HepG2 (cell line): Measurements from ENCODE around the gene SF3A2. TPM values are rescaled to one million over a fixed set of nuclear protein-coding genes. Genes with fewer than 3 reads are reported as not detected.
A peak's percentile ranks its signal among the peaks of the same experiment; 100 is the strongest.

Experiments
- AHR ChIP-seq: IDR thresholded peaks from 2 replicates; pipeline ENCODE4 v1.6.1; 2018; ENCODE audit warnings: missing genetic modification reagents, missing compliant biosample characterization
- ARHGAP35 ChIP-seq: sonication (generic); formaldehyde crosslinking; IDR thresholded peaks from 2 replicates; pipeline ENCODE4 v1.9.0; 2022; ENCODE audit warnings: mild to moderate bottlenecking, inconsistent platforms, moderate library complexity, missing genetic modification reagents, borderline replicate concordance
- BRCA1 ChIP-seq: sonication (generic); formaldehyde crosslinking; IDR thresholded peaks from 2 replicates; pipeline ENCODE4 v1.4.0; 2020; ENCODE audit warnings: missing genetic modification reagents
- CC2D1A ChIP-seq: sonication (generic); formaldehyde crosslinking; IDR thresholded peaks from 2 replicates; pipeline ENCODE4 v1.8.1; 2023; ENCODE audit warnings: mild to moderate bottlenecking, missing genetic modification reagents
- CEBPG ChIP-seq: IDR thresholded peaks from 2 replicates; pipeline ENCODE4 v1.6.1; 2016
- CSRNP1 ChIP-seq: sonication (generic); formaldehyde crosslinking; IDR thresholded peaks from 2 replicates; pipeline ENCODE4 v1.8.1; 2023; ENCODE audit warnings: mild to moderate bottlenecking, missing genetic modification reagents
- HCFC1 ChIP-seq: fragments of 150-350 bp; IDR thresholded peaks from 2 replicates; pipeline ENCODE4 v1.6.1; 2014; ENCODE audit warnings: low read depth, low read length
- HMGXB4 ChIP-seq, 2 experiments: sonication (generic) in 1 of 2; formaldehyde crosslinking in 1 of 2; IDR thresholded peaks; 2 replicates each; pipeline versions ENCODE4 v1.4.0 to v1.6.1; 2018 to 2020; ENCODE audit warnings: missing genetic modification reagents in 2 of 2, borderline replicate concordance in 1 of 2, low read depth in 1 of 2, mild to moderate bottlenecking in 1 of 2, missing biosample characterization in 1 of 2
- KAT2B ChIP-seq: fragments of 150-350 bp; IDR thresholded peaks from 2 replicates; pipeline ENCODE4 v1.6.1; 2014; ENCODE audit warnings: low read depth, low read length, borderline replicate concordance
- MBD4 ChIP-seq: IDR thresholded peaks from 2 replicates; pipeline ENCODE4 v1.6.1; 2012; ENCODE audit warnings: low read length, inconsistent platforms, borderline replicate concordance
- MEF2D ChIP-seq: sonication (generic); formaldehyde crosslinking; IDR thresholded peaks from 2 replicates; pipeline ENCODE4 v1.5.1; 2020; ENCODE audit warnings: mild to moderate bottlenecking, missing genetic modification reagents
- MIXL1 ChIP-seq: IDR thresholded peaks from 2 replicates; pipeline ENCODE4 v1.6.1; 2016
- MTERF4 ChIP-seq: sonication (generic); formaldehyde crosslinking; IDR thresholded peaks from 2 replicates; pipeline ENCODE4 v1.8.0; 2023; ENCODE audit warnings: mild to moderate bottlenecking, missing genetic modification reagents
- POLR2A ChIP-seq, 2 experiments: IDR thresholded peaks; 2 replicates each; pipeline ENCODE4 v1.6.1; 2011; ENCODE audit warnings: low read depth in 2 of 2, low read length in 2 of 2, mild to moderate bottlenecking in 1 of 2, moderate library complexity in 1 of 2; ENCODE audit not compliant: insufficient read depth in 1 of 2
- SALL1 ChIP-seq: sonication (generic); formaldehyde crosslinking; IDR thresholded peaks from 2 replicates; pipeline ENCODE4 v1.8.0; 2022; ENCODE audit warnings: mild to moderate bottlenecking, missing genetic modification reagents
- SAP130 ChIP-seq: IDR thresholded peaks from 2 replicates; pipeline ENCODE4 v1.6.1; 2016; ENCODE audit warnings: low read depth
- U2AF2 ChIP-seq: fragments of 200-400 bp; formaldehyde crosslinking; IDR thresholded peaks from 2 replicates; pipeline ENCODE4 v1.6.1; 2017; ENCODE audit warnings: low read depth, mild to moderate bottlenecking, low read length
- UBTF ChIP-seq: sonication (generic); formaldehyde crosslinking; IDR thresholded peaks from 2 replicates; pipeline ENCODE4 v1.4.0; 2020; ENCODE audit warnings: mild to moderate bottlenecking, missing genetic modification reagents
- ZFP36L1 ChIP-seq: sonication (generic); formaldehyde crosslinking; IDR thresholded peaks from 2 replicates; pipeline ENCODE4 v1.8.0; 2022; ENCODE audit warnings: mild to moderate bottlenecking, missing genetic modification reagents, moderate library complexity
- ZNF232 ChIP-seq: sonication (generic); formaldehyde crosslinking; IDR thresholded peaks from 2 replicates; pipeline ENCODE4 v1.4.0; 2020; ENCODE audit warnings: missing genetic modification reagents, borderline replicate concordance
- ZNF550 ChIP-seq: sonication (generic); formaldehyde crosslinking; IDR thresholded peaks from 2 replicates; pipeline ENCODE4 v1.4.0; 2020; ENCODE audit warnings: mild to moderate bottlenecking, missing genetic modification reagents, borderline replicate concordance
- ZNF749 ChIP-seq: sonication (generic); formaldehyde crosslinking; IDR thresholded peaks from 2 replicates; pipeline ENCODE4 v1.8.0; 2022; ENCODE audit warnings: mild to moderate bottlenecking, missing genetic modification reagents, moderate library complexity, borderline replicate concordance
- ZNF781 ChIP-seq: sonication (generic); formaldehyde crosslinking; IDR thresholded peaks from 2 replicates; pipeline ENCODE4 v1.5.1; 2020; ENCODE audit warnings: borderline replicate concordance, mild to moderate bottlenecking, missing genetic modification reagents; ENCODE audit errors: not compliant biosample characterization
- polyA plus RNA-seq, 8 experiments: library from polyadenylated mRNA; depleted of rRNA in 3 of 8; stranded (reverse) in 7 of 8; unstranded in 1 of 8; fragments of >200 nt; fragmentation: Illumina TruSeq in 4 of 8; extraction: Trizol in 4 of 8; gene quantifications; 2 replicates each; pipeline versions ENCODE4 v1.2.1 to v1.2.3, GENCODE V29; 2011 to 2016; ENCODE audit warnings: low read depth in 4 of 8, missing spikeins in 1 of 8, mixed read lengths in 1 of 8; ENCODE audit not compliant: insufficient read depth in 1 of 8
- total RNA-seq, 5 experiments: library from RNA; depleted of rRNA; stranded (reverse); fragments of >200 nt; fragmentation: Illumina TruSeq; extraction: Trizol; gene quantifications; 2 replicates each; pipeline ENCODE4 v1.2.3, GENCODE V29; 2016; ENCODE audit warnings: low read depth in 1 of 5

The SF3A2 gene
- total and polyA plus RNA-seq, 2 of the 13 experiments (the other 11 are each of a cell fraction or from before 2014, with no cell fraction given): 8.6 to 8.8 TPM

GRCh38 chr19:2253106-2254063 lies 16.8 kb downstream of the SF3A2 start (continued):
- TF ChIP-seq MTERF4 (CRISPR knock-in tag): no peak
- peak; percentile 62; the same call in 1 of the 2 replicates for TF ChIP-seq CSRNP1 (CRISPR knock-in tag)
- TF ChIP-seq UBTF (CRISPR knock-in tag): peak; percentile 40; the same call in 1 of the 2 replicates
- TF ChIP-seq MEF2D: no peak
- TF ChIP-seq MIXL1 (CRISPR knock-in tag): peak; percentile 55; the same call in 1 of the 2 replicates
- TF ChIP-seq MBD4: no peak
- TF ChIP-seq HMGXB4 (CRISPR knock-in tag; IDR thresholded peaks at IDR 0.05; ENCODE audit: borderline replicate concordance in 1 of 2, low read depth in 1 of 2): peak; percentile 62 to 66; a peak in 3 of 4 replicates
- TF ChIP-seq ZNF550 (CRISPR knock-in tag): no peak
- TF ChIP-seq SALL1 (CRISPR knock-in tag): peak; percentile 51
- no peak for TF ChIP-seq U2AF2
- peak; percentile 78; the same call in 1 of the 2 replicates for TF ChIP-seq CEBPG
- peak; percentile 55; the same call in 1 of the 2 replicates for TF ChIP-seq SAP130 (CRISPR knock-in tag)
- TF ChIP-seq ZNF781 (CRISPR knock-in tag): no peak
- no peak for TF ChIP-seq HCFC1
- 0 out of 2 replicates have a peak, but pooled peaks have one; percentile 33 for TF ChIP-seq CC2D1A (CRISPR knock-in tag)
- TF ChIP-seq AHR (CRISPR knock-in tag): no peak
- no peak for TF ChIP-seq POLR2A (IDR thresholded peaks at IDR 0.05; ENCODE audit: insufficient read depth in 1 of 2, low read depth in 2 of 2, low read length in 2 of 2)
- peak; percentile 36; the same call in 1 of the 2 replicates for TF ChIP-seq ARHGAP35
- TF ChIP-seq ZFP36L1: peak; percentile 64; the same call in 1 of the 2 replicates
- no peak for TF ChIP-seq BRCA1 (CRISPR knock-in tag)
- peak; percentile 20; the same call in 1 of the 2 replicates for TF ChIP-seq ZNF232
- TF ChIP-seq KAT2B: no peak
- TF ChIP-seq ZNF749 (CRISPR knock-in tag): peak; percentile 60; the same call in 1 of the 2 replicates
